ENCODE results near the gene TIGD1.

Gene TIGD1

DNA sequence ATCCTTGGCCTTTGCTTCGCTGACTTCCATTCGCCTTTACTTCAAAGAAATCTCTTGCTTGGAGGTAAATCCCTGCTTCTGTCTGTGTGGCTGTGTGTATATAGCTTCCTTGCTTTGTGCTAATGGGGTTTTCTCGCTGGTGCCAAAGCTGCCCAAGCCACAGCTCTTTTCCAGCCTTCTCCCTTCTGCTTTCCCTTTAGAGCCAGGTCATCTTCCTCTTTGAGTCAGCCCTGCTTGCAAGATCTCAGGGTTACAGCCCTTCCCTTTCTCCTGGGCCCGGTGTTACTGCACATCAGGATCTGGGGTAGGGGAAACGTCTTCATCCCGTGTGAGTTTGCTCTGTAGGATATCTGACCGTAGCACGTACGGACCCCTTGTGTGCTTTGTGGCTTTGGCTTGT is 19.2 kb upstream of the TIGD1 start:
- no peak for DNase-seq

DNA sequence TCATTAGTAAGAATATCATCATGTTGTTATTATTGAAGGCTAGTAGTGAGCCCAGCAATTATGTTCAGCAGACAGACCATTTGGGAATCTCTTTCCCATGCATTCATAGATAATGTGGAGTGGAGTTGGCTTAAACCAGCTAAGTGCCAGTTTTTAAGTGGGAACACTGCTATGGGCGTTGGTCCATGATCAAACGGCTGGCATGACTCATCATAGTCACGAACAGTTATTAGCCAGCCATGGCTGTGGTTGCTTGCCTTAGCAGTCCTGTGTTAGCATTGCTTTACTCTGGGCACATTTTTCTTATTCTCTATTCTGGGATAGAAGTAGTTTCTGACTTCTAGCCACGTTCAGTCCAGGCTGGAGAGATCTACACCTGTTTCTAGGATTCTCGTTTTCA is 17.8 kb upstream of the TIGD1 start:
- no peak for DNase-seq

DNA sequence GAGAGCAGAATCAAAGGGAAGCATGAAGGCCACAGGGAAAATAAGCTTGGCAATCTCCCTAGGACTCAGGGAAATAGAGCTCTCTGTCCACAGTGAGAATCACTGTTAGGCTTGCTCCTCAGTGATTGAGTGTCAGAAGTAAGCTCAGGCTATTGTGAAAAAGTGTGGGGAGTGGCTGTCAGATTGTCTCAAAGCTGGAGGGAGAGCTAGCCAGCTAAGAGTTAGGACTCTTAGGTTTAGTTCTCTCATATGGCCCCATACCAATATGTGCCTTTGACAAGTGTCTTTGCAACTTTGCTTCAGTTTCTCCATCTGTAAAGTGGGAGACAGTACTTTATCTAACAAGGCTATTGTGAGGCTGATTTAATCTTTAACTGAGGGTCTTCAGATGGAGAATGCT is 17.4 kb upstream of the TIGD1 start:
- no peak for DNase-seq

DNA sequence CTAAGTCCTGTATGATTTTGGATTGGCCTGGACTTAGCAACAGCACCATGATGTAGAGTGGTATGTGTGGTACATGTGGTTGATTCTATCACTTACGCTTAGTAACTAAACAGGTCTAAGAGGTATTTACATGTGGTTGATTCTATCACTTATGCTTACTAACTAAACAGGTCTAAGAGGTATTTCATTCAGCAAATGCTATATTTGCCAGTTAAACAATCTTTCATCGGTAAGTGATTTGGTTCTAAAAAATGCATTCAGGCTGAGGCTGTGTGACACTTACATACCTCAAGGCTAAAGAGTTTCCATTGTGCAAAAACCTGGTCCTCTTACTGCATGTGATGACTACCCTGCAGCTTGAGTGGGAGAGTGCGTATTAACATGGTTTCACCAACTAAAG is 13.2 kb upstream of the TIGD1 start:
- DNase-seq = no peak

DNA sequence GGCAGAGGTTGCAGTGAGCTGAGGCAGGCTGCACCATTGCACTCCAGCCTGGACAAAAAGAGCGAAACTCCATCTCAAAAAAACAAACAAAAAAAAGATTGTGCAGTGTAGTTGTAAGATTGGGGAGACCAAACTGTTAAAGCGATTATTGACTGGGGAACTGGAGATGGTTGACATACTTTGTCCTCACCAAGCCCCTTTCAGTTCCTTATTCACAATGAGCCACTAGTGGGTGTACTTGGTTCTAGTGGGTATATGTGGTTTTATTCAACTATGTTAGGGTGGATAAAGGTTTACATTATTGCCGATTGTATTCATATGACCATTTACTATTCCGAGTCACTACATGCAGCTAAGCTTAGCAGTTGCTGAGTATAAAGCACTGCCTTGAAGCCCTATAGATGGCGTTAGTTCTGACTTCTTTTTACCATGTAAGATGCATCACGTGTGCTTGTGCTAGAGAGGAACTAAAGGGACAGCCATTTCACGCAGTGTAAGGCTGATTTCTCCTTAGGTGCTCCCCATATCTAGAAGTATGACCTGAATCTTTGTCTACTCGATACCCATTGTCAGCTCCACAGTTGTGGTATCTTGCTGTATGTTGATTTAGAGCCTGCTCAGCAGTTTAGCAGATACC is 12.3 kb upstream of the TIGD1 start:
- no peak for DNase-seq

DNA sequence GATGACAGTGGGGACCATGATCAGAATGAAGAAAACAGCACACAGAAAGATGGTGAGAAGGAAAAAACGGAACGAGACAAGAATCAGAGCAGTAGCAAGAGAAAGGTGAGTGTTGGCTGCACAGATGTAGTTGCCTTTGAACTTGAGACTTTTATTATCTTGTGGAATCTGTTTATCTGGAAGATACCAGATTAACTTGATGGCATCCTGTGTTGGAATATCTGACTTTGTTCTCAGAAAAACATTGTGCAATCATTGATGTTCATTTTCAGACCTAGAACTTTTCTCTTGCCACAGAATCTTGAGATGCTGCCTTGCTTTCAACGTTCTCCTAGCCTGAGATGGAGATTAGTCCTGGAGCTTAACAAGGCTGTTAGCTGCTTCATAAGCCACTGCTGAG is 6.1 kb upstream of the TIGD1 start:
- no peak for DNase-seq

DNA sequence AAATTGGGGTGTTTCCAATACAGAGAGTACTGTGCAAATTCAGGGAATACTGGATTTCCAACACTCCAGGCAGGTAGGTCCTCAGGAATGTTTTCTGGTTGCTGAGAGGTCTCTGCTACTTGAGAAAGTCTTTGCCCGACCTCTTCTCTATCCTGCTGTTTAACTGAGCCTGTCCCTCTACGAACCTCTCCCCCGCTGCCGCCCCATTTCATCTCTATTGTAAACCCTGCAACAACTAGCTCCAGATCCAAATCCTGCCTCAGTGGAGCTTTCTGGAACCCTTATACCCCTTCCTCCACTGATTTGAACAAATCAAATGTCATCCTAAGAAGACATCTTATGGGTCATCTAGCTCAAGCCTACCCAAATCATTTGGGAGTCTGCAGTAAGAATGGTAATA is 1.4 kb upstream of the TIGD1 start:
- no peak for DNase-seq

DNA sequence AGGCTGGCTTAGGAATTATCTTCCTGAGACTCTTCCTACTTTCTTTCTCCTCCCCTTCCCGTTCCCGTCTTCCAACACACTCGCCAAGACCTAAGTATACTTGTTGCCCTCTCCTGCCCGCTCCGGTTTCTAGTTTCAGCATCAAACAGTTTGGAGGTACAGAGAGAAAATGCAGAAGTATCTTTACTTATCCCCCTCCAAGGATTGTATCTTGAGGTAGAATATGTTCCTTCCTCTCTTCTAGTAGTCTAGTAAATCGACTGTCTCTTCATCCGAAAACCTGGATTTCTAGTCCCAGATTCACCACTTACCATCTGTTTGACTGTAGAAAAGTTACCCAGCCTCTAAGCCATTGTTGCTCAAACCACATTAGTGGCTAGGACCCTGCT is 887 bp upstream of the TIGD1 start:
- DNase-seq = no peak

DNA sequence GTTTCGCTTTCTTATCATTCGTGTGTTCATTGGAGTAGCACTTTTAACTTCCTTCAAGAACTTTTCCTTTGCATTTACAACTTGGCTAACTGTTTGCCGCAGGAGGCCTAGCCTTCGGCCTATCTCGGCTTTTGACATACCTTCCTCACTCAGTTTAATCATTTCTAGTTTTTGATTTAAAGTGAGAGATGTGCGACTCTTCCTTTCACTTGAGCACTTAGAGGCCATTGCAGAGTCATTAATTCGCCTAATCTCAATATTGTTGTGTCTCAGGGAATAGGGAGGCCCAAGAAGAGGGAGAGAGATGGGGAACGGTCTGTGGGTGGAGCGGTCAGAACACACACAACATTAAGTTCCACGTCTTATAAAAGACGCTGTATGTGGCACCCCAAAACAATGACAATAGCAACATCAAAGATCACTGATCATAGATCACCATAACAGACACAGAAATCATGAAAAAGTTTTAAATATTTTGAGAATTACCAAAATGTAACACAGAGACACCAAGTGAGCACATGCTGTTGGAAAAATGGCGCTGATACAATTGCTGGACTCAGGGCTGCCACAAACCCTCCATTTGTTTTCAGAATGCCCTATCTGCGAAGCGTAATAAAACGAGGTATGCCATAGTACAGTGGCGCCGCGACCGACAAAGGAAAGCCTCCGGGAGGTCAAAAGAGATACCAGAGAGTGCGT is 553 bp downstream of the TIGD1 start:
- peak; percentile 69 for DNase-seq

DNA sequence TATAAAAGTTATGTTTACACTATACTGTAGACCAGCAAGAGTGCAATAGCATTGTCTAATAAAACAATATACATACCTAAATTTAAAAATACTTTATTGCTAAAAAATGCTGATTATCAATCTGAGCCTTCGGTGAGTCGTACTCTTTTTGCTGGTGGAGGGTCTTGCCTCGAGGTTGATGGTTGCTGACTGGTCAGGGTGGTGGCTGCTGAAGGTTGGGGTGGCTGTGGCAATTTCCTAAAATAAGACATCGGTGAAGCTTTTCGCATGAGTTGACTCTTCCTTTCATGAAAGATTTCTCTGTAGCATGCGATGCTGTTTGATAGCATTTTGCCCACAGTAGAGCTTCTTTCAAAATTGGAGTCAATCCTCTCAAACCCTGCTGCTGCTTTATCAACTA is 2.4 kb downstream of the TIGD1 start:
- no peak for DNase-seq

DNA sequence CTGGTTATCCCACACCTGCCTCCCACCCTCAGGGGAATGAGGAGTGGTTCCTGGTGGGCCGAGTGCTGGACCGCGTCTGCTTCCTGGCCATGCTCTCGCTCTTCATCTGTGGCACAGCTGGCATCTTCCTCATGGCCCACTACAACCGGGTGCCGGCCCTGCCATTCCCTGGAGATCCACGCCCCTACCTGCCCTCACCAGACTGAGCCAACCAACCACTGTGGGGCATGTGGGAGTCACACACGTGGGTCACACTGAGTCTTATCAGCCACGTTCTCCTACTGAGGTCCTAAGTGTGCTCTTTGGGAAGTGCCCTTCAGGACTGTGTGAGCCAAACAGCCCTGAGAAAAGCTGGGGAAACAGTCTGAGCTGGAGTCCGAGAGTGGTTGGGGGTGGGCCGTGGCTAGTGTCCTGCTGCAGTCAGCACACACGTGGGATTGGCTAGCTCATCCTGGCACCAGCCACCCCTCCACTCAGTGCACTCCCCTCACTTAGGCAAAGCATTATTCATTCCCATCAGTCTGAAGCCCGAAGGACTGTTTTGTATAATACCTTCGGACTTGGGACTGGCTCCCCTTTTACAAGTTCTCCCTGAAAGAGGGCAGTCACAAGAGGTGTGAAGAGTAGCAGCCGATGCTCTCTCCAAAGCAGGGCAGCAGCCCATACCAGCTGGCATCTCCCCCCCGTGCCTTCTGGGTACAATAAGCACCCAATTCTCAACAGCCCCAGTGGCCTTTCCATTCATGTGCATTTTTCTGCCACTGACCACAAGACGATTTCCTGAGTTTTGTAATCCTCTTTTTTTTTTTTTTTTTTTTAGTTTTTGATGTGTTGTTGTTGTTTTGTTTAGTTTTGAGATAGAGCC is 4.6 kb downstream of the TIGD1 start:
- no peak for DNase-seq

DNA sequence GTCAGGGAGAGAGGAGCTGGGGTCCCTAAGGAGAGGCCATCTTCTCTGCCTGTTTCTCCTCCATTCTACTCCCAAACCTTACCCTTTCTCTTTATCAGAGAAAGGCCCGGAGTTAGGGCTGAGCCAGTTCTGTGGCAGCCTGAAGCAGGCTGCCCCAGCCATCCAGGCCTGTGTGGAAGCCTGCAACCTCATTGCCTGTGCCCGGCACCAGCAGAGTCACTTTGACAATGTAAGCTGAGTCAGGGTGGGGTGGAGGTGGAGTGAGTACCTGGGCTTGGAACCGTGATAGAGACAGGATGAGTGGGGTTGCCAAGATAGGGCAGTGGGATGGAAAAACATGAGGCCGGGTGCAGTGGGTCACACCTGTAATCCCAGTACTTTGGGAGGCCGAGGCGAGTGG is 5.7 kb downstream of the TIGD1 start:
- no peak for DNase-seq

DNA sequence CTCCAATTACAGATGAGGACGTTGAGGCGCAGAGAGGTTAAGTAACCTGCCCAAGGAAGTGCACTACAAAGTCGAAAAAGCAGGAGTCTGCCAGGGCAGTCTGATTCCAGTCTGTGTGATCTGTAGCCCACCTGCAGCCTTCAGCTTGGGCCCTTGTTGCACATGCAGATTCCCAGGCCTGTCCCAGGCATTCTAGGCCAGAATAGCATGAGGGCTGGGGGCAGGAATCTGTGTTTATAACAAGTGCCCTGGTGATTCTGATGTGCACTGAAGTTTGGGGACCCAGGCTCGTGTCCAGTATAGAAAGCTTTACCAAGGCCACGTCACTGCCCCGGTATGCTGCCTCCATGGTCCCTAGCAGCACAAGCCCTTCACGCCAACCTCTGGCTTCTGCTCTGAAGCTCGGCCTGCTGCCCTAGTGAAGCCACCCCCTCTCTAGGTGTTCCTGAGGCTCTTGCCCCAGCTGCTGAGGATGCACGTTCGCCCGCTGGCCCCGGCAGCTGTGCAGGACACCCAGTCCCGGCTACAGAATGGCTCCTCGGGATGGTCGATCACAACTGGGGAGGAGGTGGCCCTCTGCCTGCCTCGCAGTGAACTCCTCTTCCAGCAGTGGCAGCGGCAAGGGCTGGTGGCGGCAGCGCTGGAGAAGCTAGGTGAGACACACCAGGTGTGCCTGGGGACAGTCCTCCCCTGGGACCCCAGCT is 6.3 kb downstream of the TIGD1 start:
- DNase-seq = no peak

DNA sequence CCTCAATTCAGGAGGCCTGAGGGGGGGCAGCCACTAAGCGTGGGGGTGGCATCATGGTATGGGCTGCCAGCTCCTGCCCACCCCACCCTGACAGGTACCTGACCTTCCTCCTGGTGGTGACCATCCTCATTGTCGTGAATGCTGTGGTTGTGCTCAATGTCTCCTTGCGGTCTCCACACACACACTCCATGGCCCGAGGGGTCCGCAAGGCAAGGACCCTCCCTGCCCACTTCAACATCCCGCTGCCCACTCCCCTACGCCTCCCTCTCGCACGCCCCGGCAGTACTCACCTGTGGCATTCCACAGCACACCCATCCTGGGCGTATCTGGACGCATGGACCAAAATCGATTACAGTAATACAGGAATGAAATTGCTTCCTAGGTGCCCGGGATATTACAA is 6.9 kb downstream of the TIGD1 start:
- no peak for DNase-seq

DNA sequence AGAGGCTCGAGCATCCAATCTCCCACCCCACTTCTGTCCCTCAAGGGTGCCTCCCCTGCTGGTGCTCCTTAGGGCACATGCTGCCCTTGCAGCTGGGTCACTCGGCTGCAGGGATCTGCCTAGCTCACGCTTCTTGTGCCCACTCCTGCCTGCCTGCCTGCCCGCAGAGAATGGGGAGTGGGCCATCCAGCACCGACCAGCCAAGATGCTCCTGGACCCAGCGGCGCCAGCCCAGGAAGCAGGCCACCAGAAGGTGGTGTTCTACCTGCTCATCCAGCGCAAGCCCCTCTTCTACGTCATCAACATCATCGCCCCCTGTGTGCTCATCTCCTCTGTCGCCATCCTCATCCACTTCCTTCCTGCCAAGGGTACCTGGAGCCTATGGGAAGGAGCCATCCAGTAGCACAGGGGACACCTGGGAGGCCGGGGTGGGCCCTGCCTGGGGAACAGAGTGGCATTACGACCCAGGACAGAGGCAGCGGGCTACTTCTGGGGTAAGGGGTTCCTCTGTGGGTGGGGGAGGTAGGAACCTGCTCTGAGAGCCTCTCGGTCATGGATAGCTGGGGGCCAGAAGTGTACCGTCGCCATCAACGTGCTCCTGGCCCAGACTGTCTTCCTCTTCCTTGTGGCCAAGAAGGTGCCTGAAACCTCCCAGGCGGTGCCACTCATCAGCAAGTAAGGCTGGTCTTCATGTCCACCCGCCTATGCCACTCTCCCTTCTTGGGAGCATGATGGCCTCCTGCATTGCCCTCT is 7.5 kb downstream of the TIGD1 start:
- no peak for DNase-seq

DNA sequence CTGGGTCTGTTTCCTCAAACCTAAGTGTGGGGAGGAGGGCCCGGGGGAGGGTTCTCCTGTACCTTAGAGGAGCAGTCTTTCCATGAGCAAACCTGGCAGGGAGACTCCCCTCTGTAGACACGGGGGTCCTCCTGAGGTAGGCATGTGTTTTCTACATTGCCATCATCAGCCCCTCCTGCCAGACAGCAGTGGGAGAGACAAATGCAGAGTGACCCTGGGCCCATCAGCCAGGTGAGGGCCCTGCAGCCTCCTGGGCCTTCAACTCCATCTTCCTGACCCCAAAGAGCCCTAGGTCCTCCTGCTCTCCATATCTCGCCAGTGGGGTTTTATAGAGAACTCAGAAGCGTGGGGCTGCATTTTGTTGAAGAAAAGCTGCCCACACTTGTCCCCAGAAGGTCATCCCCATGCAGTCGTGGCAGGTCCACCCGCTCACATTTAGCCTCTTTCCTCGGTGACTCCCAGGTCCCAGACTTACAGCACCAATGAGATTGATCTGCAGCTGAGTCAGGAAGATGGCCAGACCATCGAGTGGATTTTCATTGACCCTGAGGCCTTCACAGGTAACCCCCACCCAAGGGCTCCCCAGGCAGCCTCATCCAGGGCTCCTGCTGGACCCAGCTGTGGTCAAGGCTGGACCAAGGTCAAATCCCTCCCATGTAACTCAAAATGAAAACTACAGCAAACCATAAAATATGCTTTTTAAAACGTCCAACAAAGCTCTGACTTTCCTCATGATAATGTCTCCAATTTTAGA is 8.2 kb downstream of the TIGD1 start:
- DNase-seq = no peak

DNA sequence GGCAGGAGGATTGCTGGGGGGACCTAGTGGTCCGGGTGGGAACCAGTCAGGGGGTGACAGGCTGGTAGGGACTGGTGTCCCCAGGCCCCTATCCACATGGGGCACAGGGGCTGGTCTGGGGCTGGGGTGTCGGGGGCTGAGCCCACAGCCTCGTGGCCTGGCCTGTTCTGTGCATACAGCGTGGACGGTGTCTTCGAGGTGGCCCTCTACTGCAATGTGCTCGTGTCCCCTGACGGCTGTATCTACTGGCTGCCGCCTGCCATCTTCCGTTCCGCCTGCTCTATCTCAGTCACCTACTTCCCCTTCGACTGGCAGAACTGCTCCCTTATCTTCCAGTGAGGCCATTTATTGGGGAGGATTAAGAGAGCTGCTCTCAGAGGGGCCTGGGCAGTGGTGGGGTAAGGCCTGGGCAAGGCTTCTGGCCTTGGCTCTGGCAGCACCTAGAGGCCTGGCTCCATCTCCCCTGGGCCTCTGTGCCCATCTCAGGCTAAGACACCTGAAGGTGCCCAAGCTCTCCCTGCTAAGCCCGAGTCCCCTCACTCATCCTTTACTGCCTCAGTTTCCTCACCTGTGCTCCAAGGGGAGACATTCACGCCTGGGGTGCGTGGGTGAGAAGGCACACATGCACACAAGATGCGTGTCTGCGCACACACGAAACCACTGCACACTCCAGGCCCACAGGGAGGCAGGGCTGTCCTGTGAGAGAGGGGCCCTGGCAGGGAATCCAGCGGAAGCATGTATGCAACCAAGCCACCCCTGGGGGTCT is 9.0 kb downstream of the TIGD1 start:
- no peak for DNase-seq

DNA sequence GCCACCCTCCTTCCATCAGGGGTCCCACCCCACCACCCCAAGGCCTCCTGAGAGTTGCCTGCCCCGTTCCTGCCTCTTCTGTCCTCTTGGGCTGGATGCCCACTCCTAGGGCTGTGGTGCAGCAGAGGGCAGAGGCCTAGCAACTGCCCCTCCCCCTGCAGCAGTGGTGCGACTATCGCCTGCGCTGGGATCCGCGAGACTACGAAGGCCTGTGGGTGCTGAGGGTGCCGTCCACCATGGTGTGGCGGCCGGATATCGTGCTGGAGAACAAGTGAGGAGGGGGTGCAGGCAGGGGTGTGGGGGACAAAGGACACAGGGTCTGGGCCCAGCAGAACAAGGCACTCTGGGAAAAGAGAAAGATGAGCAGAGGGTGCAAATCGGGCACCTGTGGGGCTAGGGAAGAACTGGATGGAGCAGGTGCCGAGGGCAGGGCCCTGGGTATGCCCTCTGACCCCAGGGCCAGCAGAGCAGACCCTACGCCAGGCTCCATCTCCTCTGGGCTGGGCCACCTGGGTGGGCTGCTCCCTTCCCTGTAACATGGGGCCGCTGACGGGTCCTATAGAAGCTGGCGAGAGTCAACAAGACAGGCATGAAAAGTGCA is 9.8 kb downstream of the TIGD1 start:
- no peak for DNase-seq

DNA sequence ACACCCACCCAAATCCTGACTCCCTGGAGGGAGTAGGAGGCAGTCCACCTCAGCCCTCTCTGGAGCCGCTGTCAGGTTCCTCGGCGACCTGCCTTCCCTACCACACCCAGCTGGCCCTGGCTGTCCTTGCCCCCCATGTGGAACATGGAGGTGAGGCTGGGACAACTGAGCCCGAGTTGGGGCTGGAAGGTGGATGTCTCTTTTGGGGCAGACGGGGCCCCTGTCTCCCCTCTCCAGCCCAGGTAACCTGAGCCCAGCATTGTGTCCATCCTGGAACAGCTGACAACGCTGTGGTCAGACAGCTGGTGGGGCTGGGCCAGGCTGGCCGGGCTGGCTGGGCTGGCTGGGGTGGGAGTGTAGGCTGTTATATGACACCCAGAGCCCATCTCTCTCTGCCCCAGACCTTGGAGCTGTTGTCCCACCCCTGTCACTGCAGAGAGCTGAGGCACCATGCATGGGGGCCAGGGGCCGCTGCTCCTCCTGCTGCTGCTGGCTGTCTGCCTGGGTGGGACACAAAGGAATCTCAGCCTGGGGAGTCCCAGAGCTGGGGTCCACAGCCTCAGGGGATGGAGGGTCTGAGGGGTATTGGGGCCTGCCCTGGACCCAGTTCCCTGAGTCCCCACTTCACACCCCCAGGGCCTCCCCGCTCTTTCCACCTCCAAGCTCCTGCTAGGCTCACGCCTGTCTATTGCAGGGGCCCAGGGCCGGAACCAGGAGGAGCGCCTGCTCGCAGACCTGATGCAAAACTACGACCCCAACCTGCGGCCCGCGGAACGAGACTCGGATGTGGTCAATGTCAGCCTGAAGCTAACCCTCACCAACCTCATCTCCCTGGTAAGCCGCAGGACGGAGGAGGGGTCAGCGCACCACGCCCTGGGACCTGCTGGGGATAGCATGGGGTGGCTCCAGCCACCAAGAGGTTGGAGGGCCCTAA is 10.8 kb downstream of the TIGD1 start, which contains the start of gene CHRNG:
Gene CHRNG, plus strand, starts transcription at position 395 of the 934 bp plus-strand sequence. Its CDS starts 56 bp downstream, at position 451.
- no peak for DNase-seq
